CD8-positive, alpha-beta memory T cell (primary cell): ENCODE data around the gene TOMM22. TPM values are rescaled to one million over a fixed set of nuclear protein-coding genes. Genes with fewer than 3 reads are reported as not detected.

Experiments
- CTCF ChIA-PET: fragments of 350-600 bp; sonication (Branson Sonifier 250); formaldehyde crosslinking; loops from one replicate; lab custom pipeline; 2021; ENCODE audit warnings: antibody characterized with exemption; lab: Charles Lee
- POLR2A ChIA-PET: fragments of 350-600 bp; sonication (Branson Sonifier 250); formaldehyde crosslinking; loops from one replicate; lab custom pipeline; 2021; ENCODE audit warnings: antibody characterized with exemption; lab: Charles Lee
- DNase-seq, 5 donors: peaks; one replicate each; pipeline versions ENCODE4 v3.0.0 to v3.0.0-alpha.2; 2020 to 2022; ENCODE audit warnings: mixed read lengths in 1 of 5
- H3K27ac ChIP-seq: one replicate; pipeline ENCODE4 v1.7.0; 2013; ENCODE audit warnings: low read depth, mild to moderate bottlenecking, low read length, moderate library complexity
- H3K27me3 ChIP-seq: 2 replicates; pipeline ENCODE4 v1.7.0; 2013; ENCODE audit warnings: low read length, mild to moderate bottlenecking; ENCODE audit not compliant: insufficient read depth, poor library complexity, severe bottlenecking
- H3K36me3 ChIP-seq: 2 replicates; pipeline ENCODE4 v1.7.0; 2013; ENCODE audit warnings: mild to moderate bottlenecking, low read length, moderate library complexity; ENCODE audit not compliant: insufficient read depth
- H3K4me1 ChIP-seq: 2 replicates; pipeline ENCODE4 v1.7.0; 2013; ENCODE audit warnings: mild to moderate bottlenecking, low read length, moderate library complexity; ENCODE audit not compliant: insufficient read depth
- H3K4me3 ChIP-seq: 2 replicates; pipeline ENCODE4 v1.7.0; 2013; ENCODE audit warnings: mild to moderate bottlenecking, low read length
- H3K9me3 ChIP-seq: 2 replicates; pipeline ENCODE4 v1.7.0; 2013; ENCODE audit warnings: mild to moderate bottlenecking, low read length
- H3K27ac Mint-ChIP-seq, 8 donors: one replicate each; pipeline ENCODE4 v1.8.0; 2020 to 2021; ENCODE audit warnings: mixed read lengths in 8 of 8, mild to moderate bottlenecking in 6 of 8, inconsistent platforms in 3 of 8, moderate library complexity in 3 of 8
- H3K27me3 Mint-ChIP-seq, 2 donors: one replicate each; pipeline ENCODE4 v1.8.0; 2020 to 2021; ENCODE audit warnings: mixed read lengths in 2 of 2, mild to moderate bottlenecking in 1 of 2, moderate library complexity in 1 of 2
- H3K36me3 Mint-ChIP-seq, 3 donors: one replicate each; pipeline ENCODE4 v1.8.0; 2020 to 2021; ENCODE audit warnings: mixed read lengths in 3 of 3, inconsistent platforms in 1 of 3, mild to moderate bottlenecking in 1 of 3
- H3K4me1 Mint-ChIP-seq, 3 donors: one replicate each; pipeline ENCODE4 v1.8.0; 2020 to 2021; ENCODE audit warnings: mixed read lengths in 3 of 3, inconsistent platforms in 1 of 3, mild to moderate bottlenecking in 1 of 3
- H3K4me3 Mint-ChIP-seq, 7 donors: one replicate each; pipeline ENCODE4 v1.8.0; 2020 to 2021; ENCODE audit warnings: mixed read lengths in 7 of 7, mild to moderate bottlenecking in 6 of 7, moderate library complexity in 4 of 7, inconsistent platforms in 2 of 7
- H3K9me3 Mint-ChIP-seq, 5 donors: one replicate each; pipeline ENCODE4 v1.8.0; 2020 to 2022; ENCODE audit warnings: mixed read lengths in 5 of 5, mild to moderate bottlenecking in 3 of 5, moderate library complexity in 2 of 5, inconsistent platforms in 1 of 5
- polyA plus RNA-seq: library from polyadenylated mRNA; unstranded; fragments of 300-500 nt; fragmentation: Illumina TruSeq; gene quantifications from one replicate; pipeline ENCODE4 v1.2.3, GENCODE V29; 2021
- total RNA-seq, 2 experiments: library from RNA; stranded (reverse); gene quantifications; one replicate each; pipeline ENCODE4 v1.2.3, GENCODE V29; 2021

Gene TOMM22
- total and polyA plus RNA-seq, 3 experiments from 2014 or later = 61.4 to 210 (median 207) TPM

GRCh38 chr22:38649841-38650522 is 31.8 kb upstream of the TOMM22 start:
- ChIA-PET POLR2A (interaction anchor here (0.5 kb wide), 1 partner anchor 34 kb away, joined by 8 read pairs; no protein-coding TSS in a partner anchor), CTCF (interaction anchor here (0.8 kb wide), 1 partner anchor 32 kb away, joined by 3 read pairs; the partner anchor contains the start of gene TOMM22)
- Histone ChIP-seq H3K27ac (no peak overlapping the region), H3K27me3 (no peaks in the 10 kb centered on the region), H3K4me1 (no peaks in the 10 kb centered on the region), H3K36me3 (no peaks in the 10 kb centered on the region), H3K4me3 (no peak overlapping the region), H3K9me3 (no peaks in the 10 kb centered on the region)
- DNase-seq = no peak
- H3K27me3 Mint-ChIP-seq = peaks cover 0 to 7% of the 10 kb centered on the region in 2 donors
- H3K27ac Mint-ChIP-seq = no peak overlapping the region
- H3K36me3 Mint-ChIP-seq = no peaks in the 10 kb centered on the region
- peaks cover 0 to 1% (median 0%) of the 10 kb centered on the region in 3 donors for H3K4me1 Mint-ChIP-seq
- no peak overlapping the region for H3K4me3 Mint-ChIP-seq
- H3K9me3 Mint-ChIP-seq = no peaks in the 10 kb centered on the region

- DNase-seq = no peak
- CTCF ChIA-PET = no interaction called here
- no peak overlapping the region for H3K27ac ChIP-seq
- H3K4me3 Mint-ChIP-seq = no peak overlapping the region
- H3K36me3 Mint-ChIP-seq = peaks cover 0 to 8% (median 0%) of the 10 kb centered on the region in 3 donors
- POLR2A ChIA-PET = no interaction called here
- H3K4me1 ChIP-seq = peaks cover 12% of the 10 kb centered on the region
- peaks cover 0 to 3% of the 10 kb centered on the region in 2 donors for H3K27me3 Mint-ChIP-seq
- no peaks in the 10 kb centered on the region for H3K36me3 ChIP-seq
- H3K9me3 ChIP-seq = no peaks in the 10 kb centered on the region
- H3K9me3 Mint-ChIP-seq = no peaks in the 10 kb centered on the region
- H3K4me1 Mint-ChIP-seq = peaks cover 8 to 15% (median 11%) of the 10 kb centered on the region in 3 donors
- peak overlapping the region in 1 of 8 donors; percentile 33 for H3K27ac Mint-ChIP-seq
- no peak overlapping the region for H3K4me3 ChIP-seq
- no peaks in the 10 kb centered on the region for H3K27me3 ChIP-seq
Observed at GRCh38 chr22:38652859-38653258, 28.9 kb upstream of the TOMM22 start.

- Histone ChIP-seq H3K4me1 (peaks cover 12% of the 10 kb centered on the region), H3K9me3 (no peaks in the 10 kb centered on the region), H3K27me3 (no peaks in the 10 kb centered on the region), H3K36me3 (no peaks in the 10 kb centered on the region), H3K4me3 (no peak overlapping the region), H3K27ac (no peak overlapping the region)
- peak overlapping the region in 2 of 7 donors; percentile 47 to 76 for H3K4me3 Mint-ChIP-seq
- H3K27me3 Mint-ChIP-seq = peaks cover 0 to 1% of the 10 kb centered on the region in 2 donors
- ChIA-PET CTCF (no interaction called here), POLR2A (no interaction called here)
- H3K9me3 Mint-ChIP-seq = no peaks in the 10 kb centered on the region
- H3K27ac Mint-ChIP-seq = peak overlapping the region in 2 of 8 donors; percentile 10 to 67
- H3K4me1 Mint-ChIP-seq = peaks cover 8 to 21% (median 18%) of the 10 kb centered on the region in 3 donors
- peaks cover 0 to 8% (median 0%) of the 10 kb centered on the region in 3 donors for H3K36me3 Mint-ChIP-seq
- no peak for DNase-seq
Observed at GRCh38 chr22:38653741-38654140, 28.0 kb upstream of the TOMM22 start.

GRCh38 chr22:38655519-38656255 is 26.1 kb upstream of the TOMM22 start:
- Mint-ChIP-seq H3K27me3 (peaks cover 0 to 1% of the 10 kb centered on the region in 2 donors), H3K36me3 (peaks cover 0 to 10% (median 0%) of the 10 kb centered on the region in 3 donors), H3K4me1 (peaks cover 8 to 29% (median 19%) of the 10 kb centered on the region in 3 donors), H3K4me3 (peak overlapping the region; percentile 94 to 97 (median 96)), H3K27ac (peak overlapping the region; percentile 96 to 99 (median 99)), H3K9me3 (no peaks in the 10 kb centered on the region)
- H3K36me3 ChIP-seq = no peaks in the 10 kb centered on the region
- H3K27ac ChIP-seq = peak overlapping the region; percentile 96
- CTCF ChIA-PET = no interaction called here
- POLR2A ChIA-PET = no interaction called here
- no peaks in the 10 kb centered on the region for H3K27me3 ChIP-seq
- no peaks in the 10 kb centered on the region for H3K9me3 ChIP-seq
- H3K4me1 ChIP-seq = peaks cover 12% of the 10 kb centered on the region
- H3K4me3 ChIP-seq = peak overlapping the region; percentile 88
- no peak for DNase-seq

- CTCF ChIA-PET = interaction anchor here (3.5 kb wide), 1 partner anchor 26 kb away, joined by 18 read pairs; the partner anchor contains the start of gene TOMM22
- Mint-ChIP-seq H3K27me3 (peaks cover 0 to 1% of the 10 kb centered on the region in 2 donors), H3K4me1 (peaks cover 8 to 29% (median 19%) of the 10 kb centered on the region in 3 donors), H3K4me3 (peak within 1 kb of the TSS; percentile 94 to 97 (median 96)), H3K9me3 (no peaks in the 10 kb centered on the region), H3K27ac (peak within 1 kb of the TSS; percentile 96 to 99 (median 99)), H3K36me3 (peaks cover 0 to 12% (median 0%) of the 10 kb centered on the region in 3 donors)
- DNase-seq = peak; percentile 82 to 91 (median 83)
- no peaks in the 10 kb centered on the region for H3K27me3 ChIP-seq
- peak within 1 kb of the TSS; percentile 88 for H3K4me3 ChIP-seq
- peak within 1 kb of the TSS; percentile 96 for H3K27ac ChIP-seq
- H3K36me3 ChIP-seq = no peaks in the 10 kb centered on the region
- H3K9me3 ChIP-seq = no peaks in the 10 kb centered on the region
- H3K4me1 ChIP-seq = peaks cover 12% of the 10 kb centered on the region
- POLR2A ChIA-PET = interaction anchor here (0.5 kb wide), 2 partner anchors 46 to 1808 kb away, joined by 3 to 8 read pairs; no protein-coding TSS in a partner anchor
Observed at GRCh38 chr22:38656256-38657044, 25.3 kb upstream of the TOMM22 start, which contains the start of the genes CBY1 and FAM227A. Gene CBY1, plus strand, starts transcription at chr22:38656638. Its CDS starts 11,417 bp downstream, at chr22:38668055. Gene FAM227A, minus strand, starts transcription at chr22:38656392. Its CDS starts 6,224 bp downstream, at chr22:38650168.

GRCh38 chr22:38657045-38657909 is 24.5 kb upstream of the TOMM22 start:
- Histone ChIP-seq H3K9me3 (no peaks in the 10 kb centered on the region), H3K4me3 (peak overlapping the region; percentile 88), H3K4me1 (peaks cover 12% of the 10 kb centered on the region), H3K27me3 (no peaks in the 10 kb centered on the region), H3K27ac (peak overlapping the region; percentile 96), H3K36me3 (no peaks in the 10 kb centered on the region)
- DNase-seq = peak; percentile 17 to 59 (median 25)
- CTCF ChIA-PET = interaction anchor here (3.5 kb wide), 1 partner anchor 25 kb away, joined by 18 read pairs; the partner anchor contains the start of gene TOMM22
- Mint-ChIP-seq H3K4me3 (peak overlapping the region; percentile 94 to 97 (median 96)), H3K9me3 (no peaks in the 10 kb centered on the region), H3K36me3 (peaks cover 0 to 16% (median 1%) of the 10 kb centered on the region in 3 donors), H3K4me1 (peaks cover 8 to 29% (median 19%) of the 10 kb centered on the region in 3 donors), H3K27me3 (peaks cover 0 to 1% of the 10 kb centered on the region in 2 donors), H3K27ac (peak overlapping the region; percentile 96 to 99 (median 99))
- POLR2A ChIA-PET = interaction anchor here (0.5 kb wide), 1 partner anchor 45 kb away, joined by 8 read pairs; no protein-coding TSS in a partner anchor
